H1 (cell line): ENCODE measurements around the gene KCNQ1.

ENCODE experiments used
- POLR2A ChIP-seq, 2 experiments: IDR thresholded peaks; 1 replicate in 1 of 2; 2 replicates in 1 of 2; pipeline ENCODE4 v1.6.1; 2011; ENCODE audit warnings: low read depth in 2 of 2, low read length in 2 of 2, mild to moderate bottlenecking in 2 of 2; ENCODE audit errors: control extremely low read depth in 1 of 2
- POLR2AphosphoS5 ChIP-seq: IDR thresholded peaks from 2 replicates; pipeline ENCODE4 v1.6.1; 2011; ENCODE audit warnings: low read depth, low read length
- RAD21 ChIP-seq, 2 experiments: IDR thresholded peaks in 1 of 2; conservative IDR thresholded peaks in 1 of 2; 2 replicates each; pipeline ENCODE4 v1.6.1; 2011; ENCODE audit warnings: low read depth in 2 of 2, low read length in 2 of 2, improper control_type of control experiment in 1 of 2, inconsistent platforms in 1 of 2, mild to moderate bottlenecking in 1 of 2, moderate library complexity in 1 of 2
- SP2 ChIP-seq: IDR thresholded peaks from 2 replicates; pipeline ENCODE4 v1.6.1; 2012; ENCODE audit warnings: mild to moderate bottlenecking, low read length, inconsistent platforms
- TF ChIP-seq, protein P1 (sequence below), 3 experiments: IDR thresholded peaks; 1 replicate in 2 of 3; 2 replicates in 1 of 3; pipeline versions ENCODE4 v1.5.1 to v1.6.1; 2011; ENCODE audit warnings: low read length in 3 of 3, mild to moderate bottlenecking in 3 of 3, inconsistent platforms in 2 of 3, low read depth in 1 of 3, moderate library complexity in 1 of 3; ENCODE audit not compliant: insufficient read depth in 1 of 3; ENCODE audit errors: control extremely low read depth in 1 of 3
- TF ChIP-seq, protein P2 (sequence below): IDR thresholded peaks from 2 replicates; pipeline ENCODE4 v1.6.1; 2012; ENCODE audit warnings: low read length, inconsistent platforms

DNA sequence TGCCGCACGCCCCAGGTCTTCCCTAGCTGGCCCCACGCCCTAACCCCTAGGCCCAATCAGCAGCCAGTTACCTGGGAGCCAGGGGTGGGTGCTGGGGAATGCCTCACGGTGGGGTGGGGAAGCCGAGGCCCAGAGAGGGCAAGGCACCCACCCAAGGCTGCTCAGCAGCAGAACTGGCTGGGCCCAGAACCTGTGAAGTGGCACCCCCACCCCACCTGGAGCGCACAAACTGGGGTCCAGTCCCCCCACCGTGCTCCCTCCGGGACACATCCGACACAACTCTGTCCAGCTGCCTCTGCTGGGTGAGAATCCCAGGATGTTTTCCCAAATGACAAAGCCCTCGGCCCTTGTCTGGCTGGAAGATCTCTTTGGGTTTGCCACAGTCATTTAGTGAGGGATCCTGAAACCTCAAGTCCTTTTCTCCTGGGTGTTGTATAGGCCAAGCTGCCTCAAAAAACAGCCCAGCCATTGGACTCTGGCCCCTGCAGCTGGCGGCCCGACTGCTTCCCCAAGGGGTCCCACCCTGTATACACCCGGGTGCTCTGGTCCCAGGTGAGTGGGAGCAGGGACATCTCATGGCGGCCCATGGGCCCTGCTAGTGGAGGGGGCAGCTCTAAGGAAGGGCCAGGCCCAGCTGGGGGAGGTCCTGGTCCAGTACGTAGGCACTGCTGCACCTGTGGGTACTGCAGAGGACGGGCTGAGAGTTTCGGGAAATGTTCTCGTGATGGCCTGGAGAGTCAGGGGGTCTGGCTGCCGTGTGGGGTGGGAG, 23.4 kb upstream of the KCNQ1 start:
- TF ChIP-seq POLR2A (IDR thresholded peaks at IDR 0.05; ENCODE audit: control extremely low read depth in 1 of 2, low read depth in 2 of 2, low read length in 2 of 2) (no peak), POLR2AphosphoS5 (no peak), RAD21 (IDR thresholded peaks at IDR 0.05 in 1 of 2, conservative IDR thresholded peaks at IDR 0.05 in 1 of 2; ENCODE audit: low read depth in 2 of 2, low read length in 2 of 2) (no peak), SP2 (no peak)
- TF ChIP-seq, protein P1, sequence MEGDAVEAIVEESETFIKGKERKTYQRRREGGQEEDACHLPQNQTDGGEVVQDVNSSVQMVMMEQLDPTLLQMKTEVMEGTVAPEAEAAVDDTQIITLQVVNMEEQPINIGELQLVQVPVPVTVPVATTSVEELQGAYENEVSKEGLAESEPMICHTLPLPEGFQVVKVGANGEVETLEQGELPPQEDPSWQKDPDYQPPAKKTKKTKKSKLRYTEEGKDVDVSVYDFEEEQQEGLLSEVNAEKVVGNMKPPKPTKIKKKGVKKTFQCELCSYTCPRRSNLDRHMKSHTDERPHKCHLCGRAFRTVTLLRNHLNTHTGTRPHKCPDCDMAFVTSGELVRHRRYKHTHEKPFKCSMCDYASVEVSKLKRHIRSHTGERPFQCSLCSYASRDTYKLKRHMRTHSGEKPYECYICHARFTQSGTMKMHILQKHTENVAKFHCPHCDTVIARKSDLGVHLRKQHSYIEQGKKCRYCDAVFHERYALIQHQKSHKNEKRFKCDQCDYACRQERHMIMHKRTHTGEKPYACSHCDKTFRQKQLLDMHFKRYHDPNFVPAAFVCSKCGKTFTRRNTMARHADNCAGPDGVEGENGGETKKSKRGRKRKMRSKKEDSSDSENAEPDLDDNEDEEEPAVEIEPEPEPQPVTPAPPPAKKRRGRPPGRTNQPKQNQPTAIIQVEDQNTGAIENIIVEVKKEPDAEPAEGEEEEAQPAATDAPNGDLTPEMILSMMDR (IDR thresholded peaks at IDR 0.05; ENCODE audit: control extremely low read depth in 1 of 3, insufficient read depth in 1 of 3, low read depth in 1 of 3, low read length in 3 of 3), result no peak
- TF ChIP-seq, protein P2, sequence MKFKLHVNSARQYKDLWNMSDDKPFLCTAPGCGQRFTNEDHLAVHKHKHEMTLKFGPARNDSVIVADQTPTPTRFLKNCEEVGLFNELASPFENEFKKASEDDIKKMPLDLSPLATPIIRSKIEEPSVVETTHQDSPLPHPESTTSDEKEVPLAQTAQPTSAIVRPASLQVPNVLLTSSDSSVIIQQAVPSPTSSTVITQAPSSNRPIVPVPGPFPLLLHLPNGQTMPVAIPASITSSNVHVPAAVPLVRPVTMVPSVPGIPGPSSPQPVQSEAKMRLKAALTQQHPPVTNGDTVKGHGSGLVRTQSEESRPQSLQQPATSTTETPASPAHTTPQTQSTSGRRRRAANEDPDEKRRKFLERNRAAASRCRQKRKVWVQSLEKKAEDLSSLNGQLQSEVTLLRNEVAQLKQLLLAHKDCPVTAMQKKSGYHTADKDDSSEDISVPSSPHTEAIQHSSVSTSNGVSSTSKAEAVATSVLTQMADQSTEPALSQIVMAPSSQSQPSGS, result no peak
